Stimulated activated CD8-positive, alpha-beta memory T cell treated with anti-CD3 and anti-CD28 coated beads, Interleukin-12 subunit alpha, Interleukin-12 subunit beta, amount 100 ng/mL, for 24 hours (primary cell): ENCODE results near the gene KRTAP9-4.
"Not testable (repeated sequence)": the region's sequence is repeated elsewhere in the genome, so short reads cannot be mapped to it uniquely, and the experiment has no call there.

ENCODE experiments used
- DNase-seq: peaks from one replicate; pipeline ENCODE4 v3.0.0-alpha.2; 2020; ENCODE audit errors: extremely low read depth

KRTAP9-4 gene, protein sequence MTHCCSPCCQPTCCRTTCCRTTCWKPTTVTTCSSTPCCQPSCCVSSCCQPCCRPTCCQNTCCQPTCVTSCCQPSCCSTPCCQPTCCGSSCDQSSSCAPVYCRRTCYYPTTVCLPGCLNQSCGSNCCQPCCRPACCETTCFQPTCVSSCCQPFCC

DNA sequence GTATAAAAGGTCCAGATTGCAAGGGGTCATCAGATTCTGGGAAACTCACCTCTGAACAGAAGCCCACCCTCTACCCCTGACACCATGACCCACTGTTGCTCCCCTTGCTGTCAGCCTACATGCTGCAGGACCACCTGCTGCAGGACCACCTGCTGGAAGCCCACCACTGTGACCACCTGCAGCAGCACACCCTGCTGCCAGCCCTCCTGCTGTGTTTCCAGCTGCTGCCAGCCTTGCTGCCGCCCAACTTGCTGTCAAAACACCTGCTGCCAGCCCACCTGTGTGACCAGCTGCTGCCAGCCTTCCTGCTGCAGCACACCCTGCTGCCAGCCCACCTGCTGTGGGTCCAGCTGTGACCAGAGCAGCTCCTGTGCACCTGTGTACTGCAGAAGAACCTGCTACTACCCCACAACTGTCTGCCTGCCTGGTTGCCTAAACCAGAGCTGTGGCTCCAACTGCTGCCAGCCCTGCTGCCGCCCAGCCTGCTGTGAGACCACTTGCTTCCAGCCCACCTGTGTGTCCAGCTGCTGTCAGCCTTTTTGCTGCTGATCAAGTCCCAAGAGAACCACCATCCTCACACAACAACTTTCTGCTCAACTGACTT, at the start of gene KRTAP9-4:
Gene KRTAP9-4, plus strand, starts transcription at position 51 of the 604 bp plus-strand sequence. Its CDS starts 34 bp downstream, at position 85.
- DNase-seq: not testable (repeated sequence)

DNA sequence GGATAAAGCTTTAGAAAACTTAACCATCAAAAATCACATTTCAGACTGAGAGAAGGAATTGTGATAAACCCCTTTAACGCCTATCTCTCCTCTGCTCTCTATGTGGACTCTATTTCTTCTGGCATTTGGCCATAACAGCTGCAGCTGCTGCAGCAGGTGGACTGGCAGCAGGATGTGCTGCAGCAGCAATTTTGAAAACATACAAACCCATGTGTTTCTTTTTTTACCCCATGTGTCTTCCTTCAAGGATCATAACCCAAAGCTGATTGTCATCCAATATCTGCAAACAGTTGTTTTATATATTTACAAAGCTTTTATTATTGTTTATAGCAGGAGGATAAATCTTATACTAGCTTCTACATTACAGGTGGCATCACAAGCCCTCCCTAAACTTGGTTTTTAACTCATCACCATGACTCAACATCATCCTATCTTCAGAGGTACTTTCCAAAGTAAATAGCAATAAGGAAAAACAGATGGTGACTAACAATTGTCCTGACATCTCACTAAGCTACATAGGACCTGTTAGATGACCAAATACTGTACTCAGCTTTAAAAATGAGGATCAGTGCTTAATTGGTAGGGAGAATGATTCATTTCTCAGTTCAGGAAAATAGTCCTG, 37.5 kb upstream of the KRTAP9-4 start:
- DNase-seq: no peak

DNA sequence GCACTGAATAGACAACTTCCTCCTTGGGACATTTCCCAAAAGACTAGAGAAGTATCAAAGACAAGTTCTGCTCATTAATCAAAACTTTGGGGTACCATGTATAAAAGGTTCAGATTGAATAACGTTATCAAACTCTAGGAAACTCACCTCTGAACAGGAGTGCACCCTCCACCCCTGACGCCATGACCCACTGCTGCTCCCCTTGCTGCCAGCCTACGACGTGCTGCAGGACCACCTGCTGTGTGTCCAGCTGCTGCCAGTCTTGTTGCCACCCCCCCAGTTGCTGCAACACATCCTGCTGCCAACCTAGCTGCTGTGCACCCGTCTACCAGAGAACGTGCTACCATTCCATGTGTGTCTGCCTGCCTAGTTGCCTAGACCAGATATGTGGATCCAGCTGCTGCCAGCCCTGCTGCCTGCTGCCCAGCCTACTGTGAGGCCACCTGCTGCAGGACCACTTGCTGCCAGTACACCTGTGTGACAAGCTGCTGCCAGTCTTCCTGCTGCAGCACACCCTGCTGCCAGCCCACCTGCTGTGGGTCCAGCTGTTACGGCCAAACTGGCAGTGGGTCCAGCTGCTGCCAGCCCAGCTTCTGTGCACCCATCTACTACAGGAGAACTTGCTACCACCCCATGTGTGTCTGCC, 36.8 kb upstream of the KRTAP9-4 start:
- no peak for DNase-seq

DNA sequence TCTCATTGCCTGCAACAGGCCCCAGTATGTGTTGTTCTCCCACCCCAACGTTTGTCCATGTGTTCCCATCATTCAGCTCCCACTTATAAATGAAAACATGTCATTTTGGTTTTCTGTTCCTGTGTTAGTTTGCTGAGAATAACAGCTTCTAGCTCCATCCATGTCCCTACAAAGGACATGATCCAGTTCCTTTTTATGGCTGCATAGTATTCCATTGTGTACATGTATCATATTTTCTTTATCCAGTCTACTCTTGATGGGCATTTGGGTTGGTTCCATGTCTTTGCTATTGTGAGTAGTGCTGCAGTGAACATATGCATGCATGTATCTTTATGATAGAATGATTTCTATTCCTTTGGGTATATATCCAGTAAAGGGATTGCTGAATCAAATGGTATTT, 33.8 kb upstream of the KRTAP9-4 start:
- DNase-seq: no peak

DNA sequence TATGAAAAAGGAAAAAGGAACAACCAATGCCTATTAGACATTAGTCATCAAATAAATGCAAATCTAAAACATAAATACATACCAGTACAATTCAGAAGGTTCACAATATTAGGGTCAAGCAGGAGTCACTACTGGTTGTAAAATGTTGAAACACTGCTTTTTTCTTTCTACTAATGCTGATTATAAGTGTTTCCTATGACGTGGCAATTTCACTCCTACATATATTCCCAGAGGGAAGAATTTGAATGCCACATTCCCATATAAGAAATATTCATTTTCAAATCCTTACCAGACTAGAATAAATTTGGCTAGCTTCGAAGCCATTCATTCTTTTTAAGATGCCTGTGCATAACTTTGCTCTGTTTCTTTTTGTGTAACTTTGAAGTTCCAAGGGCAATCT, 25.7 kb upstream of the KRTAP9-4 start:
- DNase-seq: no peak

DNA sequence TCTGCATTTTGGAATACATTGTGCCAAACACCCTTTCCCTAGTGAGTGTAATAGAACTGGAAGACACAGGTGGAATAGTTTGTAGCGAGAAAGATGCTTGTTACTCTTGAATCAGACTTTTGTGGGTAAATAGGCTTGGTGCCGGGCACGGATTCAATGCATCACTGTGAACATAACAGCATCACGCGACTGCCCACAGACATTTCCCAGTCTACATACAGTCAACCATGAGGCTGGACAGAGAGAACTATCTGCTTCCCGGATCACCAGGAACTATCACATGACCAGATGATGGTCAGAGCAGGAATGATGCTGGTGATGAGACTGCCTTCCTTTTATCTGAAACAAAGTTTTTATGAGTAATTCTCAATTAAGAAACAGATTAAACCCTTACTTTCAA, 23.4 kb upstream of the KRTAP9-4 start:
- DNase-seq: no peak

DNA sequence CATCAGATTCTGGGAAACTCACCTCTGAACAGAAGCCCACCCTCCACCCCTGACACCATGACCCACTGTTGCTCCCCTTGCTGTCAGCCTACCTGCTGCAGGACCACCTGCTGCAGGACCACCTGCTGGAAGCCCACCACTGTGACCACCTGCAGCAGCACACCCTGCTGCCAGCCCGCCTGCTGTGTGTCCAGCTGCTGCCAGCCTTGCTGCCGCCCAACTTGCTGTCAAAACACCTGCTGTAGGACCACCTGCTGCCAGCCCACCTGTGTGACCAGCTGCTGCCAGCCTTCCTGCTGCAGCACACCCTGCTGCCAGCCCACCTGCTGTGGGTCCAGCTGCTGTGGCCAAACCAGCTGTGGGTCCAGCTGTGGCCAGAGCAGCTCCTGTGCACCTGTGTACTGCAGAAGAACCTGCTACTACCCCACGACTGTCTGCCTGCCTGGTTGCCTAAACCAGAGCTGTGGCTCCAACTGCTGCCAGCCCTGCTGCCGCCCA, 22.8 kb upstream of the KRTAP9-4 start, which contains the start of gene KRTAP9-2:
Gene KRTAP9-2, plus strand, starts transcription at position 51 of the 498 bp plus-strand sequence. Its CDS starts 7 bp downstream, at position 58.
- DNase-seq: not testable (repeated sequence)

DNA sequence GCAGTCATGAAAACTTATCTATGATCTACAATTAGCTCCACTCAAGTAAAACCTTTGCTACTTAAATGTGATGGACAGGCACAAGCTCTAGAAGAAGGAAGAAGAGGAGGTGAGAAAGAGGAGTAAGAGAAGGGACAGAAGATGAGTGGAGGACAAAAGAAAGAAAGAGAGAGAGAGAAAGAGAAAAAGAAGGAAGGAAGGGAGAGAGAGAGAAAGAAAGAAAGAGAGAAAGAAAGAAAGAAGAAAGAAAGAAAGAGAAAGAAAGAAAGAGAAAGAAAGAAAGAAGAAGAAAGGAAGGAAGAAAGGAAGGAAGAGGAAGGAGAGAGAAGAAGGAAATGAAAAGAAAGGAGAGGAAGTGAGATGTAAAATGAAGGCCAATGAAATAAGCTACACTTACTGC, 19.4 kb upstream of the KRTAP9-4 start:
- DNase-seq: no peak

DNA sequence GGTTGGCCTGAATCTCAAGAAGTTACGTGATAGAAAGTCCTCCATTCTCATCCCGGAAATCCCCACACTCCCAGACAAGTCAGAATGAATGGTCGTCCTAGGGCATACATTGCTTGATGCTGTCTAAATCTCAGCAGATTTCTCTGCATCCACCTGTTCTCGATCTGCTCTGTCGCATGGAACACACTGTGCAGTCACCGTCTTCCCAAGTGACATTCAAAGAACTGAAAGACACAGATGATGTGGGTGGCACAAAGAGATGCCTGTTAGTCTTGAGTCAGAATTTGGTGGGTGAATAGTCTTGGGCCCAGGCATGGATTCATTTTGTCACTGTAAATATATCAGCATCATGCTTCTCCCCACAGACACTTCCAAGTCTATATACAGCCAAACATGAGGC, 17.8 kb upstream of the KRTAP9-4 start:
- no peak for DNase-seq

DNA sequence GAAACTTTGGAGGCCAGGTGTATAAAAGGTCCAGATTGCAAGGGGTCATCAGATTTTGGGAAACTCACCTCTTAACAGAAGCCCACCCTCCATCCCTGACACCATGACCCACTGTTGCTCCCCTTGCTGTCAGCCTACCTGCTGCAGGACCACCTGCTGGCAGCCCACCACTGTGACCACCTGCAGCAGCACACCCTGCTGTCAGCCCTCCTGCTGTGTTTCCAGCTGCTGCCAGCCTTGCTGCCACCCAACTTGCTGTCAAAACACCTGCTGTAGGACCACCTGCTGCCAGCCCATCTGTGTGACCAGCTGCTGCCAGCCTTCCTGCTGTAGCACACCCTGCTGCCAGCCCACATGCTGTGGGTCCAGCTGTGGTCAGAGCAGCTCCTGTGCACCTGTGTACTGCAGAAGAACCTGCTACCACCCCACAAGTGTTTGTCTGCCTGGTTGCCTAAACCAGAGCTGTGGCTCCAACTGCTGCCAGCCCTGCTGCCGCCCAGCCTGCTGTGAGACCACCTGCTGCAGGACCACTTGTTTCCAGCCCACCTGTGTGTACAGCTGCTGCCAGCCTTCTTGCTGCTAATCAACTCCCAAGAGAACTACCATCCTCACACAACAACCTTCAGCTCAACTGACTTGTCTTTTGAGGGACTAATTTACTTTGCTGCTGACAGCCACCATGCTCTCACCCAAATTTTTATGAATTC, 16.9 kb upstream of the KRTAP9-4 start, which contains the start of gene KRTAP9-3:
Gene KRTAP9-3, plus strand, starts transcription at position 51 of the 707 bp plus-strand sequence. Its CDS starts 53 bp downstream, at position 104.
- DNase-seq: not testable (repeated sequence)

DNA sequence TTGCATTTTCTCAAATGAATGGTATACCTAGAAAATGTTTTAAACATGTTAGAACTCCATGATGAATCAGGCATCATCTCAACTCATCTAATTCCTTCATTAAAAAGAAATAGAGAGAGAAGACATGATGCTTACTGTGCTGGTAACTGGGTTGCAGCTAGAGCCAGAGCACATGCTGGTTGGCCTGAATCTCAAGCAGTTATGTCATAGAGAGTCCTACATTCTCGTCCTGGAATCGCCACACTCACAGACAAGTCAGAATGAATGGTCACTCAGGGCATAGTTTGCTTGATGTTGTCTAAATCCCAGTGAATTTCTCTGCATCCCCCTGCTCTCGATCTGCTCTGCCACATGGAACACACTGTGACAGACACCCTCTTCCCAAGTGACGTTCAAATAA, 12.4 kb upstream of the KRTAP9-4 start:
- DNase-seq: not testable (repeated sequence)

DNA sequence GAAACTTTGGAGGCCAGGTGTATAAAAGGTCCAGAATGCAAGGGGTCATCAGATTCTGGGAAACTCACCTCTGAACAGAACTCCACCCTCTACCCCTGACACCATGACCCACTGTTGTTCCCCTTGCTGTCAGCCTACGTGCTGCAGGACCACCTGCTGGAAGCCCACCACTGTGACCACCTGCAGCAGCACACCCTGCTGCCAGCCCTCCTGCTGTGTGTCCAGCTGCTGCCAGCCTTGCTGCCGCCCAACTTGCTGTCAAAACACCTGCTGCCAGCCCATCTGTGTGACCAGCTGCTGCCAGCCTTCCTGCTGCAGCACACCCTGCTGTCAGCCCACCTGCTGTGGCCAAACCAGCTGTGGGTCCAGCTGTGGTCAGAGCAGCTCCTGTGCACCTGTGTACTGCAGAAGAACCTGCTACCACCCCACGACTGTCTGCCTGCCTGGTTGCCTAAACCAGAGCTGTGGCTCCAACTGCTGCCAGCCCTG, 11.5 kb upstream of the KRTAP9-4 start, which contains the start of gene KRTAP9-8:
Gene KRTAP9-8, plus strand, starts transcription at position 51 of the 489 bp plus-strand sequence. Its CDS starts 53 bp downstream, at position 104.
- DNase-seq: not testable (repeated sequence)

DNA sequence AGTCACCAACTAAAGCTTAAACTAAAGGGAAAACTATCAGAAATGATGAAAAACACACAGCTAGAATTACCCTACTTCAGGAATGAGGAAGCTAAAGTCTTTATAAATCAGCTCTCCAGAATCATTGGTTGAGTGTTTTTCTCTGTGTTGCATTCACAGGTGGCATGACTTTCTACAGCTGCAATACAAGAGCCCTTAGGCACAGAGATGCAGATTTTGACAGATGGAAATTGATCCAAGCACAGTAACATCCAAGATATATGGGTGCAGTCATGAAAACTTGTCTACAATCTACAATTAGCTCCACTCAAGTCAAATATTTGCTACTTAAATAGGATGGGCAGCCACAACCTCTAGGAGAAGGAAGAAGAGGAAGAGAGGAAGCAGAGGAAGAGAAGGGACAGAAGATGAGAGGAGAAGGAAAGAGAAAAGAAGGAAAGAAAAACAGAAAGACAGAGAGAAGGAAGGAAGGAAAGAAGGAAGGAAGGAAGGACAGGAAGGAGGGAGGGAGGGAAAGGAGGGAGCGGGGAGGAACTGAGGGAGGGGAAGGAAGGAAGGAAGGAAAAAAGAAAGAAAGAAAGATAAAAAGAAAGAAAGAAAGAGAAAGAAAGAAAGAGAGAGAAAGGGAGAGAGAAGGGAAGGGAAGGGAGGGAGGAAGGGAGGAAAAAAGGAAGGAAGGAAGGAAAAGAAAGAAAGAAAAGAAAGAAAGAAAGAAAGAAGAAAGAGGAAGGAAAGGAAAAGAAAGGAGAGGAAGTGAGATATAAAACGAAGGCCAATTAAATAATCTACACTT, 2.3 kb upstream of the KRTAP9-4 start:
- DNase-seq: not testable (repeated sequence)

DNA sequence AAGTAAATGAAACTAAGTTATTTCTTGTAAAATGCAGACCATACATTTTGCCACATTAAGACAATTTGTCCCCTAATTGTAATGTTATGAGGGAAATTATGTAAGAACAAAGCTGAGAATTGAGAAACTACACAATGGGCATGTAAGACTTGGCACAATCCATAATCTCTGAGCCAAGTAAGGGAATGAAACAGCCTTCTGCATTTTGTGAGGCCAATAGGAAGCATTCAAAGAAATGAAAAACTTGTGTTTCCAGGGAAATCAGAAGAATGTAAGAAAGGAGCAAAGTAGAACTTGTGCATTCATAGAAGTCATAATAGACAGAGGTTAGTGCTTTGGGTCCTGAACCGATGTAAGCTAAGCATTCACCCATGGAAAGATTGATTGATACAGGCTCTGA, 1.8 kb downstream of the KRTAP9-4 start:
- no peak for DNase-seq

DNA sequence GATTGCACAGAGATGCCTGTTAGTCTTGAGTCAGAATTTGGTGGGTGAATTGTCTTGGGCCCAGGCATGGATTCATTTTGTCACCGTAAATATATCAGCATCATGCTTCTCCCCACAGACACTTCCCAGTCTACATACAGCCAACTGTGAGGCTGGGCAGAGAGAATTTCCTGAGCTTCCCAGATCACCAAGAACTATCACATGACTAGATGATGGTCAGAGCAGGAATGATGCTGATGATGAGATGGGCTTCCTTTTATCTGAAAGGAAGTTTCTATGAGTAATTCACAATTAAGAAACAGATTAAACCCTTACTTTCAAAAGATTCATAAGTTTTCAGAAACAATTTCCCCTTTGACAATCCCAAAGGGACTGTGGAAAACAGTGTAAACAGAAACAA, 5.4 kb downstream of the KRTAP9-4 start:
- no peak for DNase-seq

DNA sequence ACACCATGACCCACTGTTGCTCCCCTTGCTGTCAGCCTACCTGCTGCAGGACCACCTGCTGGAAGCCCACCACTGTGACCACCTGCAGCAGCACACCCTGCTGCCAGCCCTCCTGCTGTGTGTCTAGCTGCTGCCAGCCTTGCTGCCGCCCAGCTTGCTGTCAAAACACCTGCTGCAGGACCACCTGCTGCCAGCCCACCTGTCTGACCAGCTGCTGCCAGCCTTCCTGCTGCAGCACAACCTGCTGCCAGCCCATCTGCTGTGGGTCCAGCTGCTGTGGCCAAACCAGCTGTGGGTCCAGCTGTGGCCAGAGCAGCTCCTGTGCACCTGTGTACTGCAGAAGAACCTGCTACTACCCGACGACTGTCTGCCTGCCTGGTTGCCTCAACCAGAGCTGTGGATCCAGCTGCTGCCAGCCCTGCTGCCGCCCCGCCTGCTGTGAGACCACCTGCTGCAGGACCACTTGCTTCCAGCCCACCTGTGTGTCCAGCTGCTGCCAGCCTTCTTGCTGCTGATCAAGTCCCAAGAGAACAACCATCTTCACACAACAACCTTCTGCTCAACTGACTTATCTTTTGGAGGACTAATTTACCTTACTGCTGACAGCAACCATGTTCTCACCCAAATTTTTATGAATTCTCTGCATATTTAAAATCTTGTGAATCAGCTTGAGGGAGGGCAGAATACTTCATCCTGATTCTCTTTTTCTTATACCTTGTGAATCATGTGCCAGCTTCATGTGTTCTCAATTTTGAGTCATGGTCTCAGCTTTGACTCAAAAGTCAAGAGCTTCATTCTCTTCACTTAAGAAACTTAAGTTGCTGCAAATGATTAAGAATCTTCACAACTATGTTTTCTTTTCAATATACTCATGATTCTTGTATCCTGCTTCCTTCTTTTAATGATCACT, 6.1 kb downstream of the KRTAP9-4 start, which contains the start of gene KRTAP9-9:
Gene KRTAP9-9, plus strand, starts transcription at position 4 of the 910 bp plus-strand sequence.
- not testable (repeated sequence) for DNase-seq

DNA sequence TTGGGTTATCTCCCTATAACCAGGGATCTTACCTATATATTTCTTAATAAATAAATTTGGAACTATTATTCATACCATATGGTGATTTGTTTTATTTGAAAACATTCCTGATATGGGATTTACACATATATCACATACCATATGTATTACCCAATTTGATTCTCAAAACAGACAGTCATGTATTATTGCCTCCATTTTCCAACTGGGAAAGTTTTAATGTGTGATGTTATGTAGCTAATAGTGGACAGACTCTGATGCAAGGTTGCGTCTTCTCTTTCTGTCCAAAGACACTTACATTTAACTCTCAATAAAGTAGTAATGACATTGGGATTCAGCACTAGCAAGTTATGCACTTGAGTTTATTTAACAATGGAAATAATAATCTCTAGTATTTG, 6.8 kb downstream of the KRTAP9-4 start:
- DNase-seq: no peak

DNA sequence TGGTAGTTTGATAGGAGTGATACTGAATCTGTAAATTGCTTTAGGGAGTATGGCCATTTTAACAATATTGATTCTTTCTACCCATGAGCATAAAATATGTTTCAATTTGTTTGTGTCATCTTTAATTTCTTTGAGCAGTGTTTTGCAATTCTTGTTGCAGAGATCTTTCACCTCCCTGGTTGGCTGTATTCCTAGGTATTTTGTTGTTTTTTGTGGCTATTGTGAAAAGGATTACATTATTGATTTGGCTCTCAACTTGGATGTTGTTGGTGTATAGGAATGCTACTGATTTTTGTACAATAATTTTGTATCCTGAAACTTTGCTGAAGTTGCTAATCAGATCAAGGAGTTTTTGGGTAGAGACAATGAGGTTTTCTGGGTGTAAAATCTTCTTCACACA, 8.9 kb downstream of the KRTAP9-4 start:
- DNase-seq: no peak

DNA sequence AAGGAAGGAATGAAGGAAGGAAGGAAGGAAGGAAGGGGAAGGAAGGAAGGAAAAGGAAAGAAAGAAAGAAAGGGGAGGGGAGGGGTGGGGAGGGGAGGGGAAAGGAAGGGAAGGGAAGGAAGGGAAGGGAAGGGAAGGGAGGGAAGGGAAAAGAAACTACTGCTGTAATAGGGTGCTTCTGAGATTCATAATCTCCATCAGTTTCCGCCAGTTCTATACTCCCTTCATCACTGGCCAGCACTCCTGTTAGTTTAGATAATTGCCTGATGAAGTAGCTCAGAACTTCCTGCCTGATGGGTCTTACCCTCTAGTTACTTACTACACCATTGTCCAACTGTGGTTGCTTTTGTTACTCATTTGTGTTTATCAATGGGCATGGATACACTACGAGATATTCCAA, 13.7 kb downstream of the KRTAP9-4 start:
- no peak for DNase-seq
